OCI-LY3 (cell line): ENCODE data around the gene GRAP2.

Source experiments
- H2AFZ ChIP-seq: fragments of 200-600, 300-600 bp; shearing (Covaris generic); 2 replicates; pipeline ENCODE4 v1.6.0; 2014; ENCODE audit warnings: antibody characterized with exemption, low read depth, low read length
- H3K27ac ChIP-seq: fragments of 200-600, 300-600 bp; sonication (generic); 2 replicates; pipeline ENCODE4 v1.5.1; 2014; ENCODE audit warnings: mild to moderate bottlenecking, low read length, moderate library complexity, mixed read lengths
- H3K27me3 ChIP-seq: fragments of 200-600, 300-600 bp; sonication (generic); 2 replicates; pipeline ENCODE4 v1.6.1; 2014; ENCODE audit warnings: low read depth, low read length, mixed read lengths
- H3K36me3 ChIP-seq: fragments of 200-600, 300-600 bp; sonication (generic); replicated peaks from 2 replicates; pipeline ENCODE3; 2014; ENCODE audit warnings: low read depth, low read length, mixed read lengths
- H3K4me1 ChIP-seq: fragments of 300-600, 200-600 bp; sonication (generic); 2 replicates; pipeline ENCODE4 v1.6.1; 2014; ENCODE audit warnings: low read length, mixed read lengths
- H3K4me2 ChIP-seq: fragments of 200-600, 300-600 bp; sonication (generic); 2 replicates; pipeline ENCODE4 v1.6.1; 2014; ENCODE audit warnings: low read length, mixed read lengths
- H3K4me3 ChIP-seq: fragments of 300-600, 200-600 bp; sonication (generic); 2 replicates; pipeline ENCODE4 v1.5.1; 2014; ENCODE audit warnings: antibody characterized with exemption, mild to moderate bottlenecking, low read length, moderate library complexity
- H3K79me2 ChIP-seq: fragments of 300-600, 200-600 bp; shearing (Covaris generic); 2 replicates; pipeline ENCODE4 v1.6.1; 2014; ENCODE audit warnings: mild to moderate bottlenecking, low read length, mixed read lengths
- H3K9ac ChIP-seq: fragments of 300-600, 200-600 bp; shearing (Covaris generic); 2 replicates; pipeline ENCODE4 v1.6.0; 2014; ENCODE audit warnings: mild to moderate bottlenecking, low read length, moderate library complexity
- H3K9me3 ChIP-seq: fragments of 200-600, 300-600 bp; shearing (Covaris generic); 2 replicates; pipeline ENCODE4 v1.6.1; 2014; ENCODE audit warnings: low read length, mixed read lengths; ENCODE audit not compliant: insufficient read depth
- H4K20me1 ChIP-seq: fragments of 200-600, 300-600 bp; sonication (generic); 2 replicates; pipeline ENCODE4 v1.6.1; 2016; ENCODE audit warnings: low read length, mixed read lengths; ENCODE audit not compliant: insufficient read depth
- EZH2phosphoT487 ChIP-seq: fragments of 200-600 bp; shearing (Covaris generic); IDR thresholded peaks from 2 replicates; pipeline ENCODE4 v1.6.1; 2018; ENCODE audit warnings: antibody characterized with exemption, mixed run types, low read depth
- TF ChIP-seq, protein P1 (sequence below): fragments of 200-600, 300-600 bp; sonication (generic); IDR thresholded peaks from 2 replicates; pipeline ENCODE4 v1.5.1; 2014; ENCODE audit warnings: antibody characterized with exemption, low read length, low read depth

The GRAP2 gene

DNA sequence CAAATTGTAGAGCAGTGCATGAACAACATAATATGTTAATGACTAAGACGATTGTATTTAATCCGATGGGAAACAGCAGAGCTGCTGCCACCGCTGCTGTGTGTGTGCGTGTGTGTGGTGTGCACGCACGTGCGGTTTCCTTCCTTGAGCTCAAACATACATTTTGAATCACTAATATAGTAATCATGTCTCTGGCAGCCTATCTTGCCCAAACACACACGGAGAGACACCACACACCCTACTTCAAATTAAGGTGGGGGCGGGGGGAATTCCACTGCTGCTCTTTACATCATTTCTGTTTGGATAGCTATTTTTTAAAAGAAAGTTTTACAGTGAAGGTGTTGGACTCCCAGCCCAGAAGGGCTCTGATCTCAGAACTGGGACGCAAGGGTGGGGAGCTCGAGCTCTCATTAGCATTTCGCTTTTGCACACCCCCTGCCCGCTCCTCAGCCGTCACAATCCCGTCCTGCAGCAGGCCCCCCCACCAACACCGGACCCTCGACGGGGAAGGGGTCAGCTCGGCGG is 93.2 kb downstream of the GRAP2 start:
- Histone ChIP-seq H4K20me1 (no peaks in the 10 kb centered on the region), H3K79me2 (no peaks in the 10 kb centered on the region), H3K4me2 (no peak overlapping the region), H3K9ac (no peak overlapping the region), H3K27me3 (peaks cover 3% of the 10 kb centered on the region; the same call in 1 of the 2 replicates), H3K27ac (no peak overlapping the region), H3K9me3 (no peaks in the 10 kb centered on the region), H2AFZ (no peak overlapping the region), H3K4me3 (no peak overlapping the region), H3K36me3 (no peaks in the 10 kb centered on the region), H3K4me1 (no peaks in the 10 kb centered on the region)
- TF ChIP-seq, protein P1, sequence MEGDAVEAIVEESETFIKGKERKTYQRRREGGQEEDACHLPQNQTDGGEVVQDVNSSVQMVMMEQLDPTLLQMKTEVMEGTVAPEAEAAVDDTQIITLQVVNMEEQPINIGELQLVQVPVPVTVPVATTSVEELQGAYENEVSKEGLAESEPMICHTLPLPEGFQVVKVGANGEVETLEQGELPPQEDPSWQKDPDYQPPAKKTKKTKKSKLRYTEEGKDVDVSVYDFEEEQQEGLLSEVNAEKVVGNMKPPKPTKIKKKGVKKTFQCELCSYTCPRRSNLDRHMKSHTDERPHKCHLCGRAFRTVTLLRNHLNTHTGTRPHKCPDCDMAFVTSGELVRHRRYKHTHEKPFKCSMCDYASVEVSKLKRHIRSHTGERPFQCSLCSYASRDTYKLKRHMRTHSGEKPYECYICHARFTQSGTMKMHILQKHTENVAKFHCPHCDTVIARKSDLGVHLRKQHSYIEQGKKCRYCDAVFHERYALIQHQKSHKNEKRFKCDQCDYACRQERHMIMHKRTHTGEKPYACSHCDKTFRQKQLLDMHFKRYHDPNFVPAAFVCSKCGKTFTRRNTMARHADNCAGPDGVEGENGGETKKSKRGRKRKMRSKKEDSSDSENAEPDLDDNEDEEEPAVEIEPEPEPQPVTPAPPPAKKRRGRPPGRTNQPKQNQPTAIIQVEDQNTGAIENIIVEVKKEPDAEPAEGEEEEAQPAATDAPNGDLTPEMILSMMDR: no peak
- no peak for TF ChIP-seq EZH2phosphoT487

DNA sequence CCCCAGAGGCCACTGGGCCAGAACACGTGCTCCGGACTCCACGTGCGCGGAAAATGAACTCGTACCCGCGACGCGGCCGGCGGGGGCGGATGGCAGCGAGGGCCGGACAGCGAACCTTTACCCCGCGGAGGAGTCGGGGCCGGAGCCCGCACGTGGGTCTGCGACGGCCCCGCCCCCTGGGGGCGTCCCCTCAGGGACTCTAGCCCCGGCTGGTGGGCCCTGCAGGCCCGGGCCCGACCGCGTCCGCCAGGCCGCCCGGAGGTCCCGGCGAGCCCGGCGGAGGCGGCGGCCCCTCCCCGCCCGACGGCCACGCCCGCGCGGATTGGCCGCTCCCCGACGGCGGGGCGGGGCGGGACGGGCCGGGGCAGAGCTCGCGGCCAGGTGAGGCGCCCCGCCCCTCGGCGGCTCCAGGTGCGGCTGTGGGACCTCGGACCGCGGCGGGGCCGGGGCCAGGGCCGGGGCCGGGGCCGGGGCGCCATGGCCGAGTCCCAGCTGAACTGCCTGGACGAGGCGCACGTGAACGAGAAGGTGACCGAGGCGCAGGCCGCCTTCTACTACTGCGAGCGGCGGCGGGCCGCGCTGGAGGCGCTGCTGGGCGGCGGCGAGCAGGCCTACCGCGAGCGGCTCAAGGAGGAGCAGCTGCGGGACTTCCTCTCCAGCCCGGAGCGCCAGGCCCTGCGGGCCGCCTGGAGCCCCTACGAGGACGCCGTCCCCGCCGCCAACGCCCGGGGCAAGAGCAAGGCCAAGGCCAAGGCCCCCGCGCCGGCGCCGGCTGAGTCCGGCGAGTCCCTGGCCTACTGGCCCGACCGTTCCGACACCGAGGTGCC is 93.9 kb downstream of the GRAP2 start, which contains the start of gene FAM83F:
Gene FAM83F (plus strand): TSS at position 389 of the 827 bp plus-strand sequence. CDS start 89 bp downstream, at position 478.
- no peak within 1 kb of the TSS for H2AFZ ChIP-seq
- H3K27me3 ChIP-seq: peaks cover 3% of the 10 kb centered on the region; the same call in 1 of the 2 replicates
- no peaks in the 10 kb centered on the region for H3K4me1 ChIP-seq
- H3K9ac ChIP-seq: no peak within 1 kb of the TSS
- H3K27ac ChIP-seq: no peak within 1 kb of the TSS
- H4K20me1 ChIP-seq: no peaks in the 10 kb centered on the region
- H3K36me3 ChIP-seq: no peaks in the 10 kb centered on the region
- TF ChIP-seq EZH2phosphoT487: no peak
- TF ChIP-seq, protein P1: no peak
- H3K9me3 ChIP-seq: no peaks in the 10 kb centered on the region
- H3K4me2 ChIP-seq: no peak within 1 kb of the TSS
- H3K79me2 ChIP-seq: no peaks in the 10 kb centered on the region
- no peak within 1 kb of the TSS for H3K4me3 ChIP-seq

GRCh38 chr22:39995393-39996252 is 94.7 kb downstream of the GRAP2 start:
- H2AFZ ChIP-seq: no peak overlapping the region
- H3K27ac ChIP-seq: no peak overlapping the region
- TF ChIP-seq, protein P1: no peak
- no peak for TF ChIP-seq EZH2phosphoT487
- no peaks in the 10 kb centered on the region for H3K4me1 ChIP-seq
- H3K9me3 ChIP-seq: no peaks in the 10 kb centered on the region
- H3K4me3 ChIP-seq: no peak overlapping the region
- H3K9ac ChIP-seq: no peak overlapping the region
- H3K79me2 ChIP-seq: no peaks in the 10 kb centered on the region
- H3K27me3 ChIP-seq: peaks cover 8% of the 10 kb centered on the region
- H3K4me2 ChIP-seq: no peak overlapping the region
- H4K20me1 ChIP-seq: no peaks in the 10 kb centered on the region
- no peaks in the 10 kb centered on the region for H3K36me3 ChIP-seq

DNA sequence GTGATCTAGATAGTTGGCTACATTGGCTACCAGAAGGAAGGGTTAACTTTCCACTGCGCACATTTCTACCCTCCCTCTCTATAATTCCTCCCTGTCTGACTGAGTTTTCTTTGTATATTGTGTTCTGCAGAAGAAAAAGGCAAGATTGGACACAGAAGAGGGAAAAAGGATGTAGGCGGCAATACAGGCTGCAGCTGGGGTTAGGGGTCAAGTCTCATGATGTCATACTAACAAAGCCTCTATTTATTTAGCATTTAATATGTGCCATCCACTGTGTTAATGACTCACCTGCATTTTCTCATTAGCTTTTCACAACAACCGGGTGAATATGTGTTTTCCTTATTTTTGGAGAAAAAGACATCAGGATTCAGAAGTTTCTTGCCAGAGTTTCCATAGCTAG is 95.8 kb downstream of the GRAP2 start:
- H3K9ac ChIP-seq: no peak overlapping the region
- H3K4me2 ChIP-seq: no peak overlapping the region
- TF ChIP-seq, protein P1: no peak
- no peak for TF ChIP-seq EZH2phosphoT487
- H3K36me3 ChIP-seq: no peaks in the 10 kb centered on the region
- H3K27ac ChIP-seq: no peak overlapping the region
- H3K4me3 ChIP-seq: no peak overlapping the region
- no peaks in the 10 kb centered on the region for H4K20me1 ChIP-seq
- H3K4me1 ChIP-seq: no peaks in the 10 kb centered on the region
- H3K79me2 ChIP-seq: no peaks in the 10 kb centered on the region
- peaks cover 12% of the 10 kb centered on the region for H3K27me3 ChIP-seq
- H2AFZ ChIP-seq: no peak overlapping the region
- H3K9me3 ChIP-seq: no peaks in the 10 kb centered on the region
